CD4-positive, alpha-beta T cell (primary cell): Measurements from ENCODE around the gene HOXB7. TPM values are rescaled to one million over a fixed set of nuclear protein-coding genes. Genes with fewer than 3 reads are reported as not detected.

Experiments
- ATAC-seq: fragments of 200-7000 bp; cut with Tn5 transposase; one replicate; pipeline ENCODE4 v1.10.0; 2022; ENCODE audit warnings: mild to moderate bottlenecking; ENCODE audit not compliant: poor library complexity
- CTCF ChIA-PET: fragments of 350-600 bp; sonication (Branson Sonifier 250); formaldehyde crosslinking; loops from one replicate; lab custom pipeline; 2021; ENCODE audit warnings: antibody characterized with exemption, inconsistent platforms; lab: Charles Lee
- POLR2A ChIA-PET: fragments of 350-600 bp; sonication (Branson Sonifier 250); formaldehyde crosslinking; loops from one replicate; lab custom pipeline; 2021; ENCODE audit warnings: antibody characterized with exemption, inconsistent platforms; lab: Charles Lee
- DNase-seq, 14 experiments: peaks; one replicate each; pipeline ENCODE4 v3.0.0-alpha.2; 2013 to 2020; ENCODE audit warnings: mixed read lengths in 2 of 14
- H3K27ac ChIP-seq, 2 donors: one replicate each; pipeline versions ENCODE4 v1.5.1 to v1.7.0; 2013; ENCODE audit warnings: low read length in 2 of 2, low read depth in 1 of 2, mild to moderate bottlenecking in 1 of 2
- H3K27me3 ChIP-seq, 2 experiments: 1 replicate in 1 of 2; 2 replicates in 1 of 2; pipeline versions ENCODE4 v1.6.1 to v1.7.0; 2013; ENCODE audit warnings: low read length in 2 of 2, control low read depth in 1 of 2, mild to moderate bottlenecking in 1 of 2, moderate library complexity in 1 of 2; ENCODE audit not compliant: insufficient read depth in 2 of 2, control insufficient read depth in 1 of 2
- H3K36me3 ChIP-seq: one replicate; pipeline ENCODE4 v1.6.1; 2013; ENCODE audit warnings: low read length, control low read depth; ENCODE audit not compliant: insufficient read depth
- H3K4me1 ChIP-seq: one replicate; pipeline ENCODE4 v1.6.1; 2013; ENCODE audit warnings: low read length, control low read depth; ENCODE audit not compliant: insufficient read depth
- H3K4me3 ChIP-seq: one replicate; pipeline ENCODE4 v1.5.1; 2013; ENCODE audit warnings: mild to moderate bottlenecking, low read length, moderate library complexity
- H3K9me3 ChIP-seq, 2 experiments: 1 replicate in 1 of 2; 2 replicates in 1 of 2; pipeline versions ENCODE4 v1.6.1 to v1.7.0; 2013; ENCODE audit warnings: low read length in 2 of 2, mild to moderate bottlenecking in 2 of 2, control low read depth in 1 of 2, moderate library complexity in 1 of 2; ENCODE audit not compliant: control insufficient read depth in 1 of 2, insufficient read depth in 1 of 2
- H3K27ac Mint-ChIP-seq: one replicate; pipeline ENCODE4 v1.8.0; 2020; ENCODE audit warnings: mixed read lengths
- H3K27me3 Mint-ChIP-seq: one replicate; pipeline ENCODE4 v1.8.0; 2021; ENCODE audit warnings: mixed read lengths
- H3K36me3 Mint-ChIP-seq: one replicate; pipeline ENCODE4 v1.8.0; 2021; ENCODE audit warnings: low read depth, mixed read lengths
- H3K4me1 Mint-ChIP-seq: one replicate; pipeline ENCODE4 v1.8.0; 2021; ENCODE audit warnings: low read depth, mixed read lengths
- H3K4me3 Mint-ChIP-seq: one replicate; pipeline ENCODE4 v1.8.0; 2020; ENCODE audit warnings: mild to moderate bottlenecking, mixed read lengths
- H3K9me3 Mint-ChIP-seq: one replicate; pipeline ENCODE4 v1.8.0; 2020; ENCODE audit warnings: mixed read lengths
- CTCF ChIP-seq: fragments of 200-600 bp; IDR thresholded peaks from one replicate; pipeline ENCODE4 v1.8.0; 2022; ENCODE audit warnings: antibody characterized with exemption, mild to moderate bottlenecking
- intact Hi-C, 2 experiments: fragments of 100-400 bp; cut with DNase I in 1 of 2; cut with micrococcal nuclease in 1 of 2; formaldehyde crosslinking; loops; one replicate each; pipeline versions ENCODE4 v1.15.1 to v1.9.0; 2023 to 2025; cut with DNase I, micrococcal nuclease
- total RNA-seq, 174 experiments: library from RNA in 2 of 174; stranded (reverse) in 2 of 174; gene quantifications; one replicate each; pipeline ENCODE4 v1.2.3 and lab custom pipeline; 2021 to 2026

The HOXB7 gene
- total RNA-seq, 2 experiments from 2014 or later, result not detected

DNA sequence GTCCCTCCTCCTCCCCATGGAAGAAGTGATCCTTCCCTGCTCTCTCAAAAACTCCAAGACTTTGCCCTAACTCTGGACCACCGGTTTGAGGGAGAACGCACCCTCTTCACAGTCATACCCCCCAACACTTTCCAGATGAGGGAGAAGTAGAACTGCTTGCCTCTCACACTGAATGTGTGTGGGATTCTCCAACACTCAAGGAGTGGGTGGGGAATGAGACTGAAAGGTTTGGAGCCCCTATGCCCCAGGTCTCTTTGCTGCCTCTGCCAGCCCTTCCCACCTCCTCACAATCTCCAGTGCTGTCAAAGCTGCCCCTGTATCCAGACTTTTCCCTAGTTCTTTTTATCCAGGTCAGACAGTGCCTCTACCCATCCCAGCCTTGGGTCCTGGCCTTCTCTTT is 44.1 kb downstream of the HOXB7 start:
- peaks cover 14% of the 10 kb centered on the region for H3K27me3 Mint-ChIP-seq
- CTCF ChIA-PET, result no interaction called here

DNA sequence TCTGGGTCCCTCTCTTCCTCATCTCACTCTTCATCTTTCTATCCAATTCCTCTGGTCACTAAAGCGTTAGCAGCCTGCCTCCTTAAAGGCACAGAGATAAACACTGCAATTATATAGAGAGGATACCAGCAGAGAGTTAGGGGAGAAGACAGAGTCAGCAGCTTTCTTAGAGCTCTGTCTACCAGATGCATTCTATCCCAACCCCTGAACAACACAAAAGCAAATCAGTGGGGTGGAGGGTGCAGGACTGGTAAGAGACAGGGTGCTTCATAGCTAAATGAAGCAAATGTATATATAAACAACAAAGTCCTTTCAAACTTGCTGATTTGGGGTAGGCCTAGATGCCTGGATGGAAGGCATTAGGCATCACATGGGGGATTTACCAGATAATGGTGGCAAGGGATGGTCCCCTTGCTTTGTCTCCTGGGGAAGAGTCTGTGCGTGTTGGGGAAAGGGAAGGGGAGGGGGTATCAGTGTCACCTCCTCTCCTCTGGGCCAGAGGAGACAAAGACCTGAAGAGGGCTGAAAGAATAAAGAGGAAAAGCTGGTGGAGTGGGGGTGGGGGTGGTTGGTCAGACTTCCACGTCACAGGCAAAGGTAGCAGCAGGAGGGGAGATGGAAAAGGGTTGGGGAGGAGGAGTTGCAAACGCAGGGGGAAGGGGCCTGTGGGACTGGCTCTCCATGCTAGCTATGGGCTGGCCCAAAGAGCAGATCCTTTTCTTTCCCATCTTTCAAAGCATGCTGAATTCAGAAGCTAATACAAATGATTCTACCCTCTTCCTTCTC is 44.7 kb downstream of the HOXB7 start:
- no peak for TF ChIP-seq CTCF
- ChIA-PET CTCF (no interaction called here), POLR2A (no interaction called here)
- Histone ChIP-seq H3K27me3 (peaks cover 3 to 9% of the 10 kb centered on the region in 2 experiments), H3K27ac (no peak overlapping the region), H3K4me1 (peaks cover 1% of the 10 kb centered on the region), H3K36me3 (no peaks in the 10 kb centered on the region), H3K4me3 (no peak overlapping the region), H3K9me3 (no peaks in the 10 kb centered on the region)
- no peak for DNase-seq
- Mint-ChIP-seq H3K36me3 (no peaks in the 10 kb centered on the region), H3K9me3 (no peaks in the 10 kb centered on the region), H3K27ac (no peak overlapping the region), H3K4me3 (no peak overlapping the region), H3K27me3 (peaks cover 10% of the 10 kb centered on the region), H3K4me1 (peaks cover 5% of the 10 kb centered on the region)
- ATAC-seq, result no peak
- intact Hi-C loops, result no loop called here

More for the DNA sequence above, 44.1 kb downstream of the HOXB7 start:
- Mint-ChIP-seq H3K9me3 (no peaks in the 10 kb centered on the region), H3K27ac (no peak overlapping the region), H3K36me3 (no peaks in the 10 kb centered on the region), H3K4me1 (peaks cover 5% of the 10 kb centered on the region), H3K4me3 (no peak overlapping the region)
- Histone ChIP-seq H3K27ac (no peak overlapping the region), H3K4me3 (no peak overlapping the region), H3K27me3 (peaks cover 3 to 9% of the 10 kb centered on the region in 2 experiments), H3K9me3 (no peaks in the 10 kb centered on the region), H3K36me3 (no peaks in the 10 kb centered on the region), H3K4me1 (no peaks in the 10 kb centered on the region)
- POLR2A ChIA-PET, result no interaction called here
- intact Hi-C loops, result no loop called here
- TF ChIP-seq CTCF, result no peak
- ATAC-seq, result no peak
- no peak for DNase-seq

- H3K36me3 ChIP-seq, result no peaks in the 10 kb centered on the region
- Mint-ChIP-seq H3K4me3 (no peak overlapping the region), H3K4me1 (peaks cover 5% of the 10 kb centered on the region), H3K27me3 (peaks cover 15% of the 10 kb centered on the region), H3K36me3 (no peaks in the 10 kb centered on the region), H3K9me3 (no peaks in the 10 kb centered on the region), H3K27ac (no peak overlapping the region)
- H3K4me1 ChIP-seq, result peaks cover 2% of the 10 kb centered on the region
- ChIA-PET CTCF (interaction anchor here (1.1 kb wide), 1 partner anchor 71 kb away, joined by 3 read pairs; no protein-coding TSS in a partner anchor), POLR2A (interaction anchor here (0.6 kb wide), 1 partner anchor 19 kb away, joined by 3 read pairs; no protein-coding TSS in a partner anchor)
- intact Hi-C loops, result no loop called here
- ATAC-seq (no peak), DNase-seq (no peak)
- no peak for TF ChIP-seq CTCF
- no peak overlapping the region for H3K4me3 ChIP-seq
- H3K27ac ChIP-seq, result no peak overlapping the region
- no peaks in the 10 kb centered on the region for H3K9me3 ChIP-seq
- H3K27me3 ChIP-seq, result peaks cover 3 to 9% of the 10 kb centered on the region in 2 experiments
Measured at GRCh38 chr17:48565022-48565554, 45.7 kb downstream of the HOXB7 start.
